ENCODE results near the gene PFKL.

The PFKL gene

DNA sequence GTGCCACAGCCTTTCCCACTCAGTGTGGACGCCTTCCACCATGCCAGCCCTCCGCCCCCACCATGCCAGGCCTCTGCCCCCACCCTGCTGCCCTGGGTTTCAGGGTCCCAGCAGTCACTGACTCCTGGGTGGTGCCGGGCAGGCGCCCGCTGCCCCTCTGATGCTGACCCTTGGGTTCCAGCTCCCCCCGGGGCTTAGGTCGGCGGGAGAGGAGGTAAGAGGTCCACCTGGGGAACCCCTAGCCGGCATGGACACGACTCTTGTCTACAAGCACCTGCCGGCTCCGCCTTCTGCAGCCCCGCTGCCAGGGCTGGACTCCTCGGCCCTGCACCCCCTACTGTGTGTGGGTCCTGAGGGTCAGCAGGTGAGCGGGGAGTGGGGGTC lies 7.0 kb upstream of the PFKL start:
- DNase-seq: no peak
- H3K36me3 ChIP-seq (replicated peaks; ENCODE audit: insufficient read depth, low read length): no peaks in the 10 kb centered on the region
- peaks cover 79% of the 10 kb centered on the region for H3K27me3 ChIP-seq (replicated peaks; ENCODE audit: insufficient read depth, low read length)
- H3F3A ChIP-seq (ENCODE audit: insufficient read depth, low read length): peaks cover under 1% of the 10 kb centered on the region
- no peaks in the 10 kb centered on the region for H3K9me3 ChIP-seq (replicated peaks; ENCODE audit: insufficient read depth, low read length)
- no peak overlapping the region for H3K27ac ChIP-seq (ENCODE audit: low read length)
- H3K9ac ChIP-seq (ENCODE audit: low read length): no peak overlapping the region
- TF ChIP-seq EZH2 (optimal IDR thresholded peaks at IDR 0.05; ENCODE audit: low read depth, low read length): no peak
- TF ChIP-seq, protein P1, sequence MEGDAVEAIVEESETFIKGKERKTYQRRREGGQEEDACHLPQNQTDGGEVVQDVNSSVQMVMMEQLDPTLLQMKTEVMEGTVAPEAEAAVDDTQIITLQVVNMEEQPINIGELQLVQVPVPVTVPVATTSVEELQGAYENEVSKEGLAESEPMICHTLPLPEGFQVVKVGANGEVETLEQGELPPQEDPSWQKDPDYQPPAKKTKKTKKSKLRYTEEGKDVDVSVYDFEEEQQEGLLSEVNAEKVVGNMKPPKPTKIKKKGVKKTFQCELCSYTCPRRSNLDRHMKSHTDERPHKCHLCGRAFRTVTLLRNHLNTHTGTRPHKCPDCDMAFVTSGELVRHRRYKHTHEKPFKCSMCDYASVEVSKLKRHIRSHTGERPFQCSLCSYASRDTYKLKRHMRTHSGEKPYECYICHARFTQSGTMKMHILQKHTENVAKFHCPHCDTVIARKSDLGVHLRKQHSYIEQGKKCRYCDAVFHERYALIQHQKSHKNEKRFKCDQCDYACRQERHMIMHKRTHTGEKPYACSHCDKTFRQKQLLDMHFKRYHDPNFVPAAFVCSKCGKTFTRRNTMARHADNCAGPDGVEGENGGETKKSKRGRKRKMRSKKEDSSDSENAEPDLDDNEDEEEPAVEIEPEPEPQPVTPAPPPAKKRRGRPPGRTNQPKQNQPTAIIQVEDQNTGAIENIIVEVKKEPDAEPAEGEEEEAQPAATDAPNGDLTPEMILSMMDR (IDR thresholded peaks at IDR 0.05; ENCODE audit: low read length): no peak
- no peaks in the 10 kb centered on the region for H4K20me1 ChIP-seq (ENCODE audit: insufficient read depth, low read length)
- peaks cover 4% of the 10 kb centered on the region for H3K4me1 ChIP-seq (ENCODE audit: low read length)
- no peaks in the 10 kb centered on the region for H3K79me2 ChIP-seq (ENCODE audit: low read length)
- no peak overlapping the region for H3K4me3 ChIP-seq (ENCODE audit: low read length)
- H3K4me2 ChIP-seq (ENCODE audit: low read depth, low read length): no peak overlapping the region
- no peak overlapping the region for H2AFZ ChIP-seq (ENCODE audit: low read length)
- H3K9me2 ChIP-seq (replicated peaks; ENCODE audit: insufficient read depth, low read length): no peaks in the 10 kb centered on the region

DNA sequence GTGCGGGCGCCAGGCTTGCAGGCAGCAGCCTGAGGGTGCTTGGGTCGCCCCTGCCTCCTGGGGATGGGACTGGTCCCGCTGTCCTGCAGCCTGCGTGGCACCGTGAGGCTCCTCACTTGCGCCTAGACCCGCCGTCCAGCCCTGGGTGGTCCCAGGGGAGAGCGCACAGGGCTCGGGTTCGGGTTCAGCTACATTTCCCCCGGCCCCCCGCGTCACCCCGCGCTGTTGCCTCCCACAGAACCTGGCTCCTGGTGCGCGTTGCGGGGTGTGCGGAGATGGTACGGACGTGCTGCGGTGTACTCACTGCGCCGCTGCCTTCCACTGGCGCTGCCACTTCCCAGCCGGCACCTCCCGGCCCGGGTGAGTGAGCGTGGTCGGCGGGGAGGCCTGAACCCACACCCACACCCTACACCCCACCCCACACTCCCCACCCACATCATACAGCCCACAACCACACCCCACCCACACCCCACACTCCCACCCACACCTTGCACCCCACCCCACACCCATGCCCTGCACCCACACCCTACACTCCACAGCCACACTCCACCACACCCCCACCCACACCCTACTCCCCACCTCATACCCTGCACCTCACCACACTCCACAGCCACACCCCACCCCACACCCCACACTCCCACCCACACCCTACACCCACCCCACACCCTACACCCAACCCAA lies 6.2 kb upstream of the PFKL start:
- DNase-seq: no peak
- Histone ChIP-seq H3K36me3 (replicated peaks; ENCODE audit: insufficient read depth, low read length) (no peaks in the 10 kb centered on the region), H3F3A (ENCODE audit: insufficient read depth, low read length) (peaks cover 10% of the 10 kb centered on the region), H3K4me1 (ENCODE audit: low read length) (peaks cover 13% of the 10 kb centered on the region), H3K9me2 (replicated peaks; ENCODE audit: insufficient read depth, low read length) (no peaks in the 10 kb centered on the region), H2AFZ (ENCODE audit: low read length) (no peak overlapping the region), H3K4me2 (ENCODE audit: low read depth, low read length) (no peak overlapping the region), H3K9me3 (replicated peaks; ENCODE audit: insufficient read depth, low read length) (no peaks in the 10 kb centered on the region), H3K9ac (ENCODE audit: low read length) (no peak overlapping the region), H3K4me3 (ENCODE audit: low read length) (no peak overlapping the region), H3K79me2 (ENCODE audit: low read length) (no peaks in the 10 kb centered on the region), H3K27me3 (replicated peaks; ENCODE audit: insufficient read depth, low read length) (peaks cover 70% of the 10 kb centered on the region), H4K20me1 (ENCODE audit: insufficient read depth, low read length) (no peaks in the 10 kb centered on the region), H3K27ac (ENCODE audit: low read length) (no peak overlapping the region)
- TF ChIP-seq, protein P1 (IDR thresholded peaks at IDR 0.05; ENCODE audit: low read length): no peak
- no peak for TF ChIP-seq EZH2phosphoT487 (IDR thresholded peaks at IDR 0.05; ENCODE audit: low read length)
- no peak for TF ChIP-seq EZH2 (optimal IDR thresholded peaks at IDR 0.05; ENCODE audit: low read depth, low read length)

DNA sequence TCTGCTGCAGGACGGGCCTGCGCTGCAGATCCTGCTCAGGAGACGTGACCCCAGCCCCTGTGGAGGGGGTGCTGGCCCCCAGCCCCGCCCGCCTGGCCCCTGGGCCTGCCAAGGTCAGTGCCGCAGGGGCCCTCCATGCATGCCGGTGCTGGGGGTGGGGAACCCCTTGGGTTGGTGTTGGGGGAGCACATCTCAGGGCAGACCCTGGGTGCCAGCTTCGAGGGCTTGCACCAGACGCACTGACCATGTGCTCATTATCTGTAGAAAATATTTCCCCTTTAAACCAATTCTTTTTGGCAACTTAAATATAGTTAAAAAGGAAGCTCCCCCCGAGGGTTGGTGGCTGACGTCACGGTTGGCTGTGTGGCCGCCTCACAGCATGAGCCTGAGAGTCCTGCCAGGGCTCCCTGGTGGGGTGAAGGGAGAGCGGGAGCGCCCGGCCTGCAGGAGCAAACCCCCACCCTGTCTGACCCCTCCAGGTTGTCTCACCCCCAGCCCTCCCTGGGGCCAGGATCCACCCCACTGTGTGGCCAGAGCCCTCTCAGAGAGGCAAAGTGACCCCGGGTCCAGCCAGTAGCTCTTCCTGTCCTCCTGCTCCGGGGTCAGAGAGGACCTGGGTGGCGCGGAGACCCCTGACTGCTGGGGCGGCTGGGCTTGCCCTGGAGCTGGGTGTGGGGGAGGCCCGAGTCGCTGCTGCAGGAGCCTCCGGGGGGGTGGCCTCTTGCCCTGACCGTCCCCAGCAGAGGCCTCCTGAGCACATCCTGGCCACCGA lies 5.3 kb upstream of the PFKL start:
- Histone ChIP-seq H3K27me3 (replicated peaks; ENCODE audit: insufficient read depth, low read length) (peaks cover 61% of the 10 kb centered on the region), H3K4me1 (ENCODE audit: low read length) (peaks cover 13% of the 10 kb centered on the region), H3K36me3 (replicated peaks; ENCODE audit: insufficient read depth, low read length) (no peaks in the 10 kb centered on the region), H3F3A (ENCODE audit: insufficient read depth, low read length) (peaks cover 17% of the 10 kb centered on the region), H3K79me2 (ENCODE audit: low read length) (no peaks in the 10 kb centered on the region), H3K4me2 (ENCODE audit: low read depth, low read length) (no peak overlapping the region), H3K9me3 (replicated peaks; ENCODE audit: insufficient read depth, low read length) (no peaks in the 10 kb centered on the region), H4K20me1 (ENCODE audit: insufficient read depth, low read length) (no peaks in the 10 kb centered on the region), H3K4me3 (ENCODE audit: low read length) (no peak overlapping the region), H3K9me2 (replicated peaks; ENCODE audit: insufficient read depth, low read length) (no peaks in the 10 kb centered on the region), H3K27ac (ENCODE audit: low read length) (no peak overlapping the region), H3K9ac (ENCODE audit: low read length) (no peak overlapping the region), H2AFZ (ENCODE audit: low read length) (no peak overlapping the region)
- no peak for DNase-seq
- TF ChIP-seq EZH2phosphoT487 (IDR thresholded peaks at IDR 0.05; ENCODE audit: low read length): no peak
- no peak for TF ChIP-seq EZH2 (optimal IDR thresholded peaks at IDR 0.05; ENCODE audit: low read depth, low read length)
- TF ChIP-seq, protein P1 (IDR thresholded peaks at IDR 0.05; ENCODE audit: low read length): no peak

All from MM.1S (cell line).